GM12878 (cell line): ENCODE data around the gene MDN1. TPM values are rescaled to one million over a fixed set of nuclear protein-coding genes. Genes with fewer than 3 reads are reported as not detected.

Source experiments
- ATAC-seq: fragments of 200-7000 bp; cut with Tn5 transposase; 3 replicates; pipeline ENCODE4 v1.9.1; 2020; ENCODE audit warnings: mild to moderate bottlenecking, moderate library complexity
- BruUV-seq: library from RNA; stranded (reverse); fragments of 400-500 nt; replicated peaks from 2 replicates; lab custom pipeline; 2021; lab: Mats Ljungman, UMichigan
- CTCF ChIA-PET: fragments of 300-600 bp; sonication (Branson Sonifier 250); formaldehyde crosslinking; extraction: SDS; loops from one replicate; lab custom pipeline; 2021; ENCODE audit warnings: inconsistent platforms; lab: Yijun Ruan, JAX
- POLR2A ChIA-PET: fragments of 350-600 bp; formaldehyde crosslinking; extraction: SDS; loops from one replicate; lab custom pipeline; 2021; ENCODE audit warnings: inconsistent platforms; lab: Charles Lee
- RAD21 ChIA-PET: fragments of 300-600 bp; sonication (Branson Sonifier 250); formaldehyde crosslinking; loops from one replicate; lab custom pipeline; 2023; ENCODE audit warnings: antibody characterized with exemption; ENCODE audit not compliant: unreplicated experiment; lab: Charles Lee
- SMC1A ChIA-PET: fragments of 300-600 bp; sonication (Branson Sonifier 250); formaldehyde crosslinking; loops from one replicate; lab custom pipeline; 2023; ENCODE audit not compliant: unreplicated experiment, uncharacterized antibody; lab: Charles Lee
- DNase-seq: peaks from one replicate; pipeline ENCODE4 v3.0.0-alpha.2; 2011; ENCODE audit warnings: low read depth, low spot score
- FAIRE-seq: peaks from 3 replicates; lab custom pipeline; 2011; peaks lifted over from hg19 to GRCh38; lab: Jason Lieb, UNC
- H2AFZ ChIP-seq: 2 replicates; pipeline ENCODE4 v1.6.0; 2011; ENCODE audit warnings: low read depth, low read length, control low read depth; ENCODE audit not compliant: control insufficient read depth
- H3K27ac ChIP-seq: 2 replicates; pipeline ENCODE4 v1.5.1; 2011; ENCODE audit warnings: control low read depth; ENCODE audit not compliant: control insufficient read depth, insufficient read depth
- H3K27me3 ChIP-seq, 2 experiments: replicated peaks in 1 of 2; 2 replicates each; pipeline versions ENCODE4 v1.6.0 to v1.6.1; 2011; ENCODE audit warnings: low read length in 1 of 2; ENCODE audit not compliant: control insufficient read depth in 2 of 2, insufficient read depth in 2 of 2
- H3K36me3 ChIP-seq, 2 experiments: 2 replicates each; pipeline ENCODE4 v1.5.1; 2011; ENCODE audit warnings: low read length in 1 of 2; ENCODE audit not compliant: control insufficient read depth in 2 of 2, insufficient read depth in 2 of 2
- H3K4me1 ChIP-seq: 2 replicates; pipeline ENCODE4 v1.6.1; 2011; ENCODE audit warnings: mild to moderate bottlenecking, low read length, moderate library complexity, mixed read lengths; ENCODE audit not compliant: control insufficient read depth, insufficient read depth
- H3K4me2 ChIP-seq: 2 replicates; pipeline ENCODE4 v1.6.0; 2011; ENCODE audit warnings: control low read depth; ENCODE audit not compliant: control insufficient read depth, insufficient read depth
- H3K4me3 ChIP-seq: fragments of 200-600 bp; sonication (generic); 2 replicates; pipeline ENCODE4 v1.5.1; 2016
- H3K79me2 ChIP-seq: 2 replicates; pipeline ENCODE4 v1.6.0; 2011; ENCODE audit warnings: low read length; ENCODE audit not compliant: control insufficient read depth, insufficient read depth
- H3K9ac ChIP-seq: 2 replicates; pipeline ENCODE4 v1.8.0; 2011; ENCODE audit warnings: low read length, control low read depth, mixed read lengths; ENCODE audit not compliant: control insufficient read depth, insufficient read depth
- H3K9me3 ChIP-seq: replicated peaks from 3 replicates; pipeline ENCODE4 v1.5.1; 2011; ENCODE audit warnings: mild to moderate bottlenecking, low read length; ENCODE audit not compliant: control insufficient read depth, insufficient read depth
- H4K20me1 ChIP-seq: 2 replicates; pipeline ENCODE4 v1.6.0; 2011; ENCODE audit not compliant: control insufficient read depth, insufficient read depth
- CUX1 ChIP-seq: IDR thresholded peaks from 2 replicates; pipeline ENCODE4 v1.6.1; 2012; ENCODE audit warnings: improper control_type of control experiment, low read depth, low read length; ENCODE audit not compliant: insufficient replicate concordance
- RAD21 ChIP-seq: IDR thresholded peaks from 2 replicates; pipeline ENCODE4 v1.6.1; 2011; ENCODE audit warnings: mild to moderate bottlenecking, low read depth, low read length, moderate library complexity; ENCODE audit not compliant: insufficient read depth
- SRF ChIP-seq, 2 experiments: IDR thresholded peaks; 2 replicates each; pipeline ENCODE4 v1.6.1; 2011; ENCODE audit warnings: low read depth in 2 of 2, low read length in 2 of 2, mild to moderate bottlenecking in 1 of 2, moderate library complexity in 1 of 2
- WGBS: methylation state at CpG from one replicate; pipeline ENCODE4 v1.1.6; 2016; ENCODE audit warnings: low lambda C conversion rate; ENCODE audit not compliant: insufficient replicate concordance, insufficient coverage; ENCODE audit errors: missing lambda C conversion rate; 5-methylcytosine and 5-hydroxymethylcytosine counted together
- in situ Hi-C: fragments of 300-500 bp; cut with MboI; formaldehyde crosslinking; loops from 9 replicates; pipeline ENCODE4 v1.14.3; 2018; ENCODE audit warnings: mixed read lengths
- intact Hi-C: fragments of 100-400 bp; cut with micrococcal nuclease; formaldehyde crosslinking; loops from one replicate; pipeline ENCODE4 v1.14.2; 2022; ENCODE audit not compliant: unreplicated experiment
- polyA plus RNA-seq, 11 experiments: library from polyadenylated mRNA; depleted of rRNA in 4 of 11; unstranded in 6 of 11; stranded (reverse) in 5 of 11; fragments of >200 nt; fragmentation: Nextera tagmentation in 4 of 11; fragmentation: Illumina TruSeq in 1 of 11; extraction: Ambion mirVana in 4 of 11; extraction: Trizol in 1 of 11; gene quantifications; 1 replicate in 1 of 11; 2 replicates in 10 of 11; pipeline versions ENCODE4 v1.2.1 to v1.2.3, GENCODE V29; 2011 to 2016; ENCODE audit warnings: inconsistent platforms in 2 of 11, missing spikeins in 2 of 11, low read depth in 1 of 11
- total RNA-seq, 4 experiments: library from RNA; depleted of rRNA in 3 of 4; stranded (reverse); fragments of >200 nt in 3 of 4; fragmentation: Illumina TruSeq in 1 of 4; extraction: Trizol in 1 of 4; gene quantifications; 2 replicates each; pipeline versions ENCODE4 v1.2.1 to v1.2.3, GENCODE V29; 2013 to 2021

MDN1 gene
- total and polyA plus RNA-seq, 10 of the 15 experiments (the other 5 are each of a cell fraction or from before 2014, with no cell fraction given), result 14.3 to 50.1 (median 22.1) TPM

DNA sequence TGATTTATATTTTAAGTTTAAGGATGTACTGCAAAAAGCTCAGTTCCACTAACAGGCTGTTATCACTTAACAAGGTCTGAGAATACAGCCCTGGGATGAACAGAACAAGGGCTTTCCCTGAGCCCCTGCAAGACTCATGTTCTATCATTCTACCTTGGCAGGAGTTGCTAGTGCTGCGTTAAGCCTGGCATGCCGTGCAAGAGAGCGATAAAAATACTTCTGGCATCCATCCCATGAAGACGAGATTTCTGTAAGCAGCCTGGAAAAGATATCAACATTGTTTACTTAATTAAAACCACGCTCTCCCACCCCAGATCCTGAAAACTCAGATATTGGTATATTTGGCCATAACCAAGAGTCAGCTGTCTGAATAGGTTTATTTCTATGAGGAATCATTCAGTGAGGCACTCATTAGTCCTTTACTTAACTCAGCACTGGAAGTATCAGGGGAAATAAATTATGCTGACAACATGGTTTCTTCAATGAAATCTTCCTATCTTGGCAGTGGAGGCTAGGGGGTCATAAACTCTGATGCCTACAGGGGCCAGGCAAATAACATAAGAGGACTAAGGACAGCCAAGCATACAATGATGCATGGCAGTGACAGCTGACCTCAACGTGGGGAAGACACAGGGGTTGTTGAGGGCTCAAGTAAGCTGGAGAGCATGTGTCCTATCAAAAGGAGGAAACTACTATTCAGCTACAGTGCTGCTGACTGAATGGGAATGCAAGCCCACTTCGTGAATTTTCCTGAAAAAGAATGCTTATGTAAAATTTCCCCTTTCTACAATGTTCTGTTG, 143.4 kb downstream of the MDN1 start:
- TF ChIP-seq CUX1 (no peak), SRF (IDR thresholded peaks at IDR 0.05; ENCODE audit: low read depth in 2 of 2, low read length in 2 of 2) (no peak), RAD21 (no peak)
- TF ChIP-seq, all 136 proteins: peak for 0
- H3K27ac ChIP-seq, result no peak overlapping the region
- ATAC-seq (no peak), DNase-seq (no peak), FAIRE-seq (no peak)
- ChIA-PET POLR2A (no interaction called here), SMC1A (interaction anchor here (1.2 kb wide), 1 partner anchor 8 kb away, joined by 3 read pairs; no protein-coding TSS in a partner anchor), RAD21 (no interaction called here), CTCF (interaction anchor here (0.6 kb wide), 1 partner anchor 345 kb away, joined by 3 read pairs; no protein-coding TSS in a partner anchor)
- H3K9ac ChIP-seq, result no peak overlapping the region
- in situ Hi-C loops (no loop called here), intact Hi-C loops (no loop called here)
- H4K20me1 ChIP-seq, result no peaks in the 10 kb centered on the region
- H3K36me3 ChIP-seq, result peaks cover 34 to 53% of the 10 kb centered on the region in 2 experiments
- H3K27me3 ChIP-seq, result no peaks in the 10 kb centered on the region
- no peaks in the 10 kb centered on the region for H3K4me1 ChIP-seq
- WGBS, result 97% methylated on average over 7 of the region's 7 CpGs
- no peaks in the 10 kb centered on the region for H3K9me3 ChIP-seq
- no peaks in the 10 kb centered on the region for H3K79me2 ChIP-seq
- H3K4me3 ChIP-seq, result no peak overlapping the region
- BruUV-seq, result no TSS peak
- no peak overlapping the region for H3K4me2 ChIP-seq
- H2AFZ ChIP-seq, result no peak overlapping the region
